ENCODE measurements around the gene SLC35E2B. TPM values are rescaled to one million over a fixed set of nuclear protein-coding genes. Genes with fewer than 3 reads are reported as not detected.
"Not testable (repeated sequence)": the region's sequence is repeated elsewhere in the genome, so short reads cannot be mapped to it uniquely, and the experiment has no call there.

The SLC35E2B gene
- total RNA-seq, 1 donor: 32.8 TPM

DNA sequence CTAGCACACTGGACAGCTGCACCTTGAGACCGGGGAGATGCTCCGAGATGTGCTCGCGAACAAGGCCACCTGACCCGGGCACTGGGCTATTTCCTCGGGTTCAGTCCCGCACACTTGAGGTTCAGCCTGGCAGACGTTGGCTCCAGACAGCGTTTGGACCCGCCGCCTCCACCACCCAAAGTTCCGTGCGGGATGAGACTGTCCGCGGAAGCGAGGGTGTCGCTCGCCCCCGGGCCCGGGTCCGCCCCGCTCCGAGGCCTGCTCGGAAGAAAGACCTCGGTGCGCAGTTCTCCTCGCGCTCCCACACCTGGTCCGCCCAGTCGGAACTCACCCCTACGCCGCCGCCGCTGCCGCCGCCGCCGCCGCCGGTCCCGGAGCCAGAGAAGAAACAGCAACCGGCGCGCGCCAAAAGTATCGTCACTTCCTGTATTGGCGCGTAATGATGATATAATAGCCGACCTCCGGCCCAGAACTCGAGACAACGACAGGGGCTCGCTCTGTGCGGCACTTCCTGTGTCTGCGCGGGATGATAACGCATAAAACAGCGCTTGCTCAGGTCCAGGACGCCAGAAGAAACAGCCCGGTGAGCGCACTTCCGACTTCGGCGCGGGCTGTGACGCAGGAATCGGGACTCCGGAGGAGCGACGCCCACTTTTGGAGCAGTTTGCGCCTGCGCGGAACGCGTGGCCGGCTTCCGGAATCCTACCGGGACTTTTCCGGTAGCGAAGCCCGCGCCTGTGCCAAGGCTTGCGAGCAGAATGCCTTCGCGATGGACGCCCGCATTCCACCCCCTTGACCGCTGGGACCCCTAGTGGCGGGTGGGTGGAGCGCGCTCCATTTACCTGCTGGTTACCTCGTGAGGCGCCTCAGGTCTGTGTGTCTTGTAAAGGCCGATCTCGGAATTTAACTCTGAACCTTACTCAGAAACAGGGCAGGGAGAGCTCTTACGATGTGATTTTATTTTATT is 33.7 kb downstream of the SLC35E2B start, which contains the start of gene CDK11B:
Gene CDK11B, minus strand, starts transcription at position 422 of the 967 bp plus-strand sequence. CDS start 1,519 bp downstream, outside the sequence.
- TF ChIP-seq, protein P1, sequence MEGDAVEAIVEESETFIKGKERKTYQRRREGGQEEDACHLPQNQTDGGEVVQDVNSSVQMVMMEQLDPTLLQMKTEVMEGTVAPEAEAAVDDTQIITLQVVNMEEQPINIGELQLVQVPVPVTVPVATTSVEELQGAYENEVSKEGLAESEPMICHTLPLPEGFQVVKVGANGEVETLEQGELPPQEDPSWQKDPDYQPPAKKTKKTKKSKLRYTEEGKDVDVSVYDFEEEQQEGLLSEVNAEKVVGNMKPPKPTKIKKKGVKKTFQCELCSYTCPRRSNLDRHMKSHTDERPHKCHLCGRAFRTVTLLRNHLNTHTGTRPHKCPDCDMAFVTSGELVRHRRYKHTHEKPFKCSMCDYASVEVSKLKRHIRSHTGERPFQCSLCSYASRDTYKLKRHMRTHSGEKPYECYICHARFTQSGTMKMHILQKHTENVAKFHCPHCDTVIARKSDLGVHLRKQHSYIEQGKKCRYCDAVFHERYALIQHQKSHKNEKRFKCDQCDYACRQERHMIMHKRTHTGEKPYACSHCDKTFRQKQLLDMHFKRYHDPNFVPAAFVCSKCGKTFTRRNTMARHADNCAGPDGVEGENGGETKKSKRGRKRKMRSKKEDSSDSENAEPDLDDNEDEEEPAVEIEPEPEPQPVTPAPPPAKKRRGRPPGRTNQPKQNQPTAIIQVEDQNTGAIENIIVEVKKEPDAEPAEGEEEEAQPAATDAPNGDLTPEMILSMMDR (IDR thresholded peaks at IDR 0.05; ENCODE audit: insufficient read depth, low read depth, low read length): peak; percentile 18
- peak; percentile 96 for DNase-seq (ENCODE audit: low read depth)

DNA sequence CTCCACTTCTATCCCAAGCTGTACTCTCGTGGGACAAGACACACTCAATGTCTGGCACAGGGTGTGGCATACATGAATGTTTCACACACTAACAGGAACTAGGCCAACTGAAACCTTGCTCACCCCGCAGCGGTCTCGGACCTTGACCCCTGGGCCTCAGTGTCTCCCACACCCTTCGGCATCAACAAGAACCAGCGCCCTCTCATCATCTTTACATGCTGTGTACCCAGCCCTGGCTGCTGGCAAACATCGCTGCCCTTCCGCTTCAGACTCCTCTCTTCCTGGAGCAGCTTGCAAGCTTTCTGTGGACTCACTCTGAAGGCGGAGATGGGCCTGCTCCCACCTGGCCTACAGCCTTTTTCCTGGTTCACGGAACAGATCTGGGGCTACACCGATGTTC is 44.3 kb downstream of the SLC35E2B start:
- H3K4me3 ChIP-seq (ENCODE audit: low read depth, low read length); DNase-seq (ENCODE audit: low read depth): not testable (repeated sequence)

More for the DNA sequence above, 33.7 kb downstream of the SLC35E2B start, which contains the start of gene CDK11B:
- peak within 1 kb of the TSS; percentile 79 for H3K4me3 ChIP-seq (ENCODE audit: low read depth, low read length)

DNA sequence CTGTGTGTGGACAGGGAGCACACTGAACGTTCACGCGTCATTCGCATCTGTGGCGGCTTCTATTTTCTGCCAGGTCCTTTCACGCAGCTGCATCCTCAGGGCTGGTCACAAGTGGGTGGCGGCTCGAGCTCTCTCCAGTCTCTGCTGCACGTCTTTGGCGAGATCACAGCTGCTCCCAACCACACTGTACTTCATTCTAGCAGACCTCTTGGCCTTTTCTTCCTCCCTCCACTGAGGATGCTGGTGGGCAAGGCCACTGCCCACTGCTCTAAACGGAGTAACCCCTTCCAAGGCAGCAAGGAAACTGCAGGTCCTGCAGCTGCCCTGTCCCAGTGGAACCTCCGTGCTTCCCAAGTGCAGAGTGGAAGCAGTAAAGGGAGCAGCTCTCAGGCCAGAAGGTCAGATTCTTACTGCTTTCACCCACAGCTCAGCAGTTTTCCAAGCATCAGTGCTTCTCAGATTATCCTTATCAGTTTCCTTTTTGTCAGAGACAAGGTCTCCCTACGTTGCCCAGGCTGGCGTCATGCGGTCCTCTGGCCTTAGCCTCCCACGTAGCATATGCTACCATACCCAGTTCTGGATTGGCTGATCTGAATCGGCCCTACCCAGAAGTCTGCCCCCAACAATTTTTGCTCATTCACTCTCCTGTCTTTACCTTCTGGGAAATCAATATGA is 44.9 kb downstream of the SLC35E2B start:
- H3K4me3 ChIP-seq (ENCODE audit: low read depth, low read length); DNase-seq (ENCODE audit: low read depth): not testable (repeated sequence)

DNA sequence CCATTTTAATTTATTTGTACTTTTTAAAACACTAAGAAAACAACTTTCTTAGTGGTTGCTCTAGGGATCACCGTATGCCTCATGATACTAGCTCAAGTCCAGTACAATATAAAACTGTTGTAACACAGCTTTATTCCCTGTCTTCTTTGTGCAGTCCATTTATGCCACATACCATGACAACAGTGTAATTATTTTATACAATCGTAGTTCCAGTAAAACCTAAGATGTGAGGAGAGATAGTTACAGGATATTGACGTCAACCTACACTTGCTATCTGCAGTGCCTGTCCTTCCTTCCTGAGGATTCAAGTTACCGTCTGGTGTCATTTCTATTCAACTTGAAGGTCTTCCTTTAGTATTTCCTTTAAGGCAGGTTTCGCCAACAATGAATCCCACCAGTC is 46.3 kb downstream of the SLC35E2B start:
- H3K4me3 ChIP-seq (ENCODE audit: low read depth, low read length); DNase-seq (ENCODE audit: low read depth): not testable (repeated sequence)

GRCh38 chr1:1640711-1641461 is 51.7 kb downstream of the SLC35E2B start:
- not testable (repeated sequence) for DNase-seq (ENCODE audit: low read depth)

GRCh38 chr1:1640081-1640480 is 52.5 kb downstream of the SLC35E2B start:
- H3K4me3 ChIP-seq (ENCODE audit: low read depth, low read length); DNase-seq (ENCODE audit: low read depth): not testable (repeated sequence)

More at GRCh38 chr1:1640711-1641461, 51.7 kb downstream of the SLC35E2B start:
- H3K4me3 ChIP-seq (ENCODE audit: low read depth, low read length): not testable (repeated sequence)

DNA sequence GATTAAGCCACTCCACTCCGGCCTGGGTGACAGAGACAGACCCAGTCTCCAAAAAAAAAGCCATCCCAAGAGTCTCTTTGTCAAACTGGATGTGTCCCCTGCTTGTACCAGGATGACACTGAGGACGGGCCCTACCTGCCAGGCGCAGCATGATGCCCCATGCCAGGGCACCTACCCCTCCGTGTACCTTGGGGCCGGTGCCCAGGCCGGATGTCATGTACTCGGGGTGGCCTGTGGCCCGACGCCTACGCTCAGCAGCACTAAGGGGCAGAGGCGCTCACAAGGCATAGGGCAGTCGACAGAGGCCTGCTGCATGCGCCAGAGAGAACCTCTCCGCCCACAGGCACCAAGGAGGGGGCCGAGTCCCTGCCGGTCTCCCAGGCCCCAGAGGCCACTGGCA is 53.2 kb downstream of the SLC35E2B start:
- H3K4me3 ChIP-seq (ENCODE audit: low read depth, low read length); DNase-seq (ENCODE audit: low read depth): not testable (repeated sequence)

- H3K4me3 ChIP-seq (ENCODE audit: low read depth, low read length); DNase-seq (ENCODE audit: low read depth): not testable (repeated sequence)
Measured at GRCh38 chr1:1638528-1638927, 54.1 kb downstream of the SLC35E2B start.

- not testable (repeated sequence) for DNase-seq (ENCODE audit: low read depth); H3K4me3 ChIP-seq (ENCODE audit: low read depth, low read length)
Measured at GRCh38 chr1:1637479-1637875, 55.1 kb downstream of the SLC35E2B start.

- not testable (repeated sequence) for H3K4me3 ChIP-seq (ENCODE audit: low read depth, low read length); DNase-seq (ENCODE audit: low read depth)
Measured at GRCh38 chr1:1636621-1637478, 55.7 kb downstream of the SLC35E2B start.

DNA sequence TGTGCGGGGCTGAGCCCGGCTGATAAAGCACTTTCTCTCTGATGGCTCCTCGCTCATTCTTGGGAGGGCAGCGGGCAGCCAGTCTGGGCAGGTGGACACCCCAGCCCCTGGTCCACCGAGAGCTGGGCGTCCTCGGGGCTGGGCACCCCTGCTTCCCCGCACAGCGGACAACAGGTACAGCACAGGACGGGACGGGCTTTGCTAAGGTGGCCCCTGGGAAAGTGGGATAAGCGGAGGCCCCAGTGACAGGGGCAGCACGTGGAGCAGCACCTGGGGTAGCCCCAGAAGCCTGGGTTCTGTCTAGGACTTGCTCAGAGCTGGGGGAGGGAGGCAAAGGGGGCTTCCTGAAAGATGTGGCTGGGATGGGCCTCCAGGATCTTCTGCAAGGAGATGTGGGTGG is 58.0 kb downstream of the SLC35E2B start:
- not testable (repeated sequence) for H3K4me3 ChIP-seq (ENCODE audit: low read depth, low read length); DNase-seq (ENCODE audit: low read depth)

- DNase-seq (ENCODE audit: low read depth); H3K4me3 ChIP-seq (ENCODE audit: low read depth, low read length): not testable (repeated sequence)
Measured at GRCh38 chr1:1633409-1633808, 59.2 kb downstream of the SLC35E2B start.

Measured in fibroblast of villous mesenchyme (primary cell).